CD4-positive, alpha-beta T cell treated with Interferon alpha-2 for 1 hour (primary cell): Measurements from ENCODE around the gene FBXL16.
"Not testable (repeated sequence)": the region's sequence is repeated elsewhere in the genome, so short reads cannot be mapped to it uniquely, and the experiment has no call there.

Experiments
- DNase-seq, 2 donors: peaks; one replicate each; pipeline ENCODE4 v3.0.0-alpha.2; 2020 to 2022

FBXL16 gene

DNA sequence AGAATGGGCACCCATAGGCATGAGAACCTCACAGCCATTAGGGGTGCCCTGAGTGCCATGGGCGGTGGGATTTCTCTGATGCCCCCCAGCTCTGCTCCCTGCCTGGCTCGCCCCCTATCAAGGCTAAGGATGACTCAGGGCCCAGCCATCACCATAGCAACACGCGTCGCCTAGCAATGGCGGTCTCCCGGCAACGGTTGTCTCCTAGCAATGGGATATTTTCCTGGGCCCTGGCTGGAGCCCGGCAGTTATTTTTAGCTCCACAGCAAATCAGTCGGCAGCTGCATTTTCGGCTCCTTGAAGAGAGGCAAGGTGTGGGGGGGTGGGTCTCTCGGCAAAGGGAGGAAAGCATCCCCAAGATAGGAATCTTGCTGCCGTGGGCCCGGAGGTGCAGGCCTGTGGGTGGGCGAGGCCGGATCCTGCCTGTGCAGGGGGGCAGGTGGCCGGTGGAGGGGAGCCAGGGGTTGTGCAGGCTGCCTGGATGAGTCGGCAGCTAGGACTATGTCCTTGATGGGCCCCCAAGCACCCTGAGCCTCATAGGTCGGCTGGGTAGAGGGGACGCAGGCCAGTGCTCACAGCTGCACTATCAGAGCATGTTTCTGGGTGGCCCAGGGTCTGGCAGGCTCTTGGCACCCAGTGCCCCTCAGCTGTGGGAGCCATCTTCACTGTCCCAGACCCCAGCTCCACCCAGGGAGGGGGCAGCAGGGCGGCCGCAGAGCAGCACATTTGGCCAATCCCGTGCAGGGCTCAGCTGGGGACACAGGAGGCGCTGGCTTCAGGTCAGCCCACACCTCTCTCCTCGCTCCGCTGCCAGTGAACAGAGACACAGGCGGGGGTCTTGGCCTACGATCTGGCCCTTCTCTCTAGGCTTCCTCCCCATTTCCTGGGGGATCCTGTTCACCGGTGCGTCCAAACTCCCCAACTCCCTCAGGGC is 4.2 kb upstream of the FBXL16 start:
- DNase-seq, result no peak

DNA sequence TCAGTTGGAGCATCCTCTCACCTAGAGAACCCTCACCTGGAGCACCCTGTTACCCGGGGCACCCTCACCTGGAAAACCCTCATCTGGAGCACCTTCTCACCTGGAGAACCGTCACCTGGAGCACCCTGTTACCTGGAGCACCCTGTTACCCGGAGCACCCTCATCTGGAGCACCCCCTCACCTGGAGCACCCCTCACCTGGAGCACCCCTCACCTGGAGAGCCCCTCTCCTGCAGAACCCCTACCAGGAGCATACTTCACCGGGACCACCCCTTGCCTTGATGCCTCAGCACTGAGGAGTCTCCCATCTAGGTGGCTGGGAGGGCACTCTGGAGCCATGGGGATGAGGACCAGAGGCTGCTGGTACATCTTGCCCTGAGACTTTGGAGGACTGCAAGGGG is 3.4 kb upstream of the FBXL16 start:
- no peak for DNase-seq

DNA sequence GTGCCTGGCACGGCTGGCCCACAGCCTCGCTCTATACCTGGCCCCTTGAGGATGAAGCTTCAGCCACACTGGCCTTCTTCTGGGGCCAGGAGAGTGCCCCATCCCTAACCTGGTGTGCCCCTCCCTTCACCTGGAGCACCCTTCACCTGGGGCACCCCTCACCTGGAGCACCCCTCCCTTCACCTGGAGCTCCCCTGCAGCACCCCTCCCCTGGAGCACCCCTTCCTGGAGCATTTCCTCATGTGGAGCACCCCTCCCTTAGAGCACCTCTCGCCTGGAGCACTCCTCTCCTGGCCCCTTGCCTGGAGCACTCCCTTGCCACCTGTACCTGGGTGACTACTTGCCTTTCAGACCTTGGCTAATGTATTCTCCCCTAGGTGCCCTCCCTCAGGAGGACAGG is 2.4 kb upstream of the FBXL16 start:
- DNase-seq, result no peak

DNA sequence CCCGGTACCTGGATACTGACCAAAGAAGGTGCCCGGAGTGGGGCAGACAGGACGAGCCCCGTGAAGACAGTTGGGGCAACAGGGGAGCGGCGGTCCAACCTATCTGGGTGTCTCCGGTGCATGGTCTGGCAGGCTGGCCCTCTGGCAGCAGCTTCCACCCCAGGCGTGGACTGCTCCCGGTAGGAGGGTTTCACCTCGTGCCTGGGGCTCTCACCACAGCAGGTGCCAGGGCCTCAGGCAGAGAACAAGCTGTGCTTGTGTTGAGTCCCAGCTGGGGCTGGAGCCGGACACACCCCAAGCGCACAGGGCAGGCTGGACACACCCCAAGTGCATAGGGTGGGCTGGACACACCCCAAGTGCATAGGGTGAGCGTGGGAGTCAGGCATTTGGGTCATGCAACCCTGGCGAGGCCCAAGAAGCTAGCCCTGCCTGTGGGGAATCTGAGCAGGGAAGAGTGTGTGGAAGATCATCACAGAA is 1.5 kb upstream of the FBXL16 start:
- DNase-seq, result no peak

DNA sequence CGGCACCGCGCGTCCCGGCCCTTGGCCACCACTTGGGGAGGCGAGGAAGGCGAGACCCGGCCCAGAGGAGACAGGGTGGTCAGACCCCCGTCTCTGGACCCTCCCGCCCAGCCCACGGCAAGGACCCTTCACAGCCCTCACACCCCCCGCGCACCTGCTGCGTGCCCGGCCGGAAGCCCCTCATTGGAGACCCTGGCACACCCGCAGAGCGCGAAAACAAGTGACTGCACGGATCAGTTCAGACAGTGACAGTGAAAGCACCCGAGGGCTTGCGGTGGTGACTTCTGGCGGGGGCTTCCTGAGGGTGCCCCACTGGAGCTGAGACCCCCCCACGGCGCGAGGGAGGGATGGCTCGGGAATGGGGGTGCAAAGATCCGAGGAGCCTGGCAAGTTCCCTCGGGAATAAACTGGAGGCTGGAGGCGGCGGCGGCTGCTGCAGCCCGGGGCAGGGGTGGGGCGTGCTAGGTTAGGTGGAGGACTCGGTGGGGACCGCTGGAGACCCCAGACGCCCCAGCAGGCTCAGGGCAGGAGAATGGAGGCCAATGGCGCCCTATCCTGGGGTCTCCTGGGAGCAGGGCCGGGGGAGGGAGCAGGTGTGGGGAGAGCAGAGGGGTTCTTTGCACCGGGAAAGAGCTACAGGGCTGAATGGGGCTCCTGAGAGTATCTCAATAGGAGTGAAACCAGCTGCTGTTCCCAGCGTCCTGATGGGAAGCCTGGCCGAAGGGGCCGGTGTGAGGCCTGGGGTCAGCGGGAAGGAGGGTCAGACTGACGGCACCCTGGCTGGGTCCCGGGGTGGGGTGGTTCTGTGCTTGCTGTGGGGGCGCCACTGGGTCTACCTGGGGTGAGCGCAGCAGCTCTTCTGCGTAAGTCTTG is 824 bp upstream of the FBXL16 start:
- no peak for DNase-seq

DNA sequence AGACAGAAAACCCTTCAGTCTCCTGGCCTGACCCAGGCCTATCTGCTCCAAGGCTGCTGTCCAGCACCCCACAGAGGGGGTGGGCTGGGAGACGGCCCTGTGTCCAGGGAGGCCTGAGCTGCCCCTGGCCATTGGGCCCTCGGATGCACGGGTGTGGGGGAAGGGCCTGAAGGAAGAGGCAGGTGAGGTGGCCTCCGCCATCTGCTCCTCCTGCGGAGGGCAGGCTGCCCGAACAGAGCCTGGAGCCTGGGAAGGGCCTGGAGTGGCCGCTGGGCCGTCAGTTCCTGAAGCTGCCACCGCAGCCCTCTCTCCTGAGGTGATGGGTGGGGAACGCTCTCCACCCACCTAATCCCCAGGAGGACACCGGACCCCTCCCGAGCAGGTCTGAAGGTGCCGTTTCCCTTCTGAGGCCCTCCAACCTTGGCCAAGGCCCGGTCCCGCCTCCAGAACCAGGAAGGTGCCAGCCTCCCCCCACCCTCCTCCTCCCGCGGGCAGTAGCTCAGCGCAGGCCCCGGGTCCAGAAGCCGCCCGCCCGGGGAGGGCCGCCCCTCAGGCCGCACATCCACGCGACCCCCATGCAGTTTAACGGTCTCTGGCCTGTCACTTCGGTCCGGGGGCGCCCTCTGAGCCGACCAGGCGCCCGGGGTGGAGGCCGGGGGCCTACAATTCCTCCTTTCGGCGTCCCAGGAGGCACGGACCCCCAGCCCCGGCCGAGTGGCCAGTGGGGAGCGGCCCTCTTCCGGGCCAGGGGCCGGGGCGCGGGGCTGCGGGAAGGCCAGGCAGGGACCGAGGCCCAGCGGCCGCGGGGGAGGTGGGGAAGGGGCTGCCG is 835 bp downstream of the FBXL16 start:
- no peak for DNase-seq

DNA sequence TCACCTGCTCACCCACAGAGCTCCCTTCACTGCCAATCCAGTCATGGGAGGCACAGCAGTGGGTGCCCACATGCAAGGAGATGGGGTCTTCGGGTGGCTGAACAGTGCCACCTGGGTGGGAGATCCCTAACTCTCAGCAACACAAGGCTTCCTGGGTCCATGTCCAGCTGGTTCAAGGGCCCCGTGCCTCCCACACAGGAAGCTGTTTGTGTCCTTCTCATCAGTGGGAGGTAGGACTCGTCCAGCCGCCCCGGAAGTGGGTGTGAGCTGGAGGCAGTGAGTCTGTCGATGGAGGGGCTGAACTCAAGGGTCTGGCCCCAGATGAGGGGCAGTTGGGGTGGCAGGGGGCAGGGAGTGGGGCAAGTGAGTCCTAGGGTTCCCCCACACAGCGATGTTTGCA is 1.6 kb downstream of the FBXL16 start:
- DNase-seq, result no peak

DNA sequence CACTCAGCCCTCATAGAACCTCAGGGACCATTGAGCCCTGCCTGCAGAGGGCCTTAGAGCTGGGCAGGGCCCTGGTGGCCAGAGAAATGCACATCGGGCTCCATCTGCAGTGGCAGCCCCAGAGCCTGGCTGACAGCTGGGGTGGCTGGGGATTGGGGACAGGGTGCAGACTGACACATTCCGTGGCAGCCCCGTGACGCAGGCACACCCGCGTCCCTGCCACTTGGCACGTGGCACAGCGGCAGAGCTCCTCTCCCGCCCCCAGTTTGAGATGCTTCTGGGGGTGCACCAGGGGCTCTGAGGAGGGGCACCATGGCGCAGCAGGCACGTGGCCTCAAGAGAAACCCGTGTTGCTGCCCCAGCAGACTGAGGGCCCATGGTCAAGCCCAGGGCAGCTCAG is 2.2 kb downstream of the FBXL16 start:
- DNase-seq, result no peak

DNA sequence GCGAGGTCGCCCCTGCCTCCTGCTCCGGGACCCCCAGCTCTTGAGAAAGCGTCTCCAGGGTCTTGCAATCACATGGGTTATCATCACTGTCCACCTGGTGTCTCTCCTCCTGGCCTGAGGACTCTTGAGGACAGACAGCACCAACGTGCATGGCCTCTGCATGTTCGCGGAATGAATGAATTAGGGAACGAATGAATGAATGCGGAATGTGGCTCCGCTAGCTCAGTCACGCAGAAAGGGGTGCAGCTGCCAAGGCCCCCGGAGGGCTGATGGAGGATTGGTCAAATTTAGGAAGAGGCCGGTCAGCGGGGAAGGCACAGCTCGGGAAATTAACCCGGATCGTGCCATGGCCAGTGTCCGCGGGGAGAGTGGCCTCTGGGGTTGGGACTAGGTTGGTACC is 3.3 kb downstream of the FBXL16 start:
- DNase-seq, result no peak

DNA sequence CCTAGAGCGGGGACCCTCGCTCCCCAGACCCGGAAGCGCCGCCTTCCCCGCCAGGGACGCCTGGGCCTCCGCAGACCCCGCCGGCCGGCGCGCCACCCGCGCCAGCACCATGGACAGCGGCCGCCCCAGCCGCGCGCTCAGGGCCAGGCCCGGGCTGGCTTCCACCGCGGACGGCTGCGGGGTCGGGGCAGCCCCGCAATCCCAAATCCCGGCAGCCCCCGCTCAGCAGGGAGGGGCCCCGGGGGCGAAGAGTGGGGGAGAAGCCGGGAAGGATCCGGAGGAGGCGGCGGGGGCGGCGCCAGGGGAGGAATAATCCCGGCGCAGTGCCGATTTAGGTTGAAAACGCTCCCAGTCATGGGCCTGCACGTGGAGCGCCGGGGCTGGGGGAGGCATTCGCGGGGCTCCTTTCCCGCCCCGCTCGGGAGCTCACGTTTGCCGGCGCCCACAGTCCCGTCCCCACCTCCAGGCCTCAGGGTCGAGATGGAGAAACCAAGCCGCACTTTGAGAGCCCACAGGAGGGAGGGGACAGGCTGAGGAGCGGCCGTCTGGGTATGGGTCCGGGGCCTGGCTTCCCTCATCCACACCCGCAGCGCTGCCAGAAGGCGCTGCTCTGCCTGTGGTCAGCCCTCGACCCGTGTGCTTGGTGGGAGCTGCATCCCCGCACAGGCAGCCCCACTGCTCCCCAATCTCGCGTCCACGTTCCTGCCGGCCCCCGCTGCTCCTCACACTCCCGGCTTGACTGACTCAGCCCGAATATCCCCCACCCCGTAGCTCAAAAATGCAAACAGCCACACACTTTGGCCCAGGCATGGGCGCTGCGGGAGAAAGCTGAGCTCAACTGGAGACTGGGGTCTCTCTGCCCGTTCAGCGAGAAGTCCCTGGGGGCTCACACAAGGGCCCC is 4.7 kb downstream of the FBXL16 start:
- DNase-seq, result peak in 1 of 2 donors; percentile 64

DNA sequence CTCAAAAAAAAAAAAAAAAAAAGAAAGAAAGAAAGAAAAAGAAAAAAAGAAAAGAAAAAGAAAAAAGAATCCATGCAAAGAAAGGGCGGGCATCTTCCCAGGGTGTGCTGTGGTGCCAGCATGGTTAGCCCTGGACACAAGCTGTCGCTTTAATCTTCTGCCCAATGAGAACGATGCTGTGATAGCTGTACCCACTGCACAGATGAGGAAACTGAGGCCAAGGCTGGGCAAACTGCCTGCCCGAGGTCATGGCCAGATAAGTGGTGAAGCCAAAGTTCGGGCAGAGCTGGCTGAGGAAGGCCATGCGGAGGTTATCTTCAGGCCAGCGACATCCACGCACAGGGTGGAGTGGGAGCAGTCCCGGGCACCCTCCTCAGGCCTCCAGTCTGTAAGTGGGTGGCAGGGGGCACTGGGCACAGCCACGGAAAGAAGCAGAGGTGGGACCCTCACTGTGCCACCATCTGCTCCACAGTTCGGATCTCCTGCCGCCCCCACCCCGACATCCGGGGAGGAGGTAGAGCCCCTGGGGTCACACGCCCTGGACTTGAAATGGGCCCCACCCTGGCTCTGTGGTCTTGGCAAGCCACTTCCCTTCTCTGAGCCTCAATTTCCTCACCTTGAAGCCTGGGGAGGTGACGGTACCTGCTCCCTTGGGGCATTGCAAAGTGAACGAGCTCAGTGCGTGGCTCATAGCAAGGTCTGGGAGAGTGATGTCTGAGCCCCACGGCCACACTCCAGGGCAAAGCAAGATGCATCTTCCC is 6.5 kb downstream of the FBXL16 start:
- DNase-seq, result peak in 1 of 2 donors; percentile 37

DNA sequence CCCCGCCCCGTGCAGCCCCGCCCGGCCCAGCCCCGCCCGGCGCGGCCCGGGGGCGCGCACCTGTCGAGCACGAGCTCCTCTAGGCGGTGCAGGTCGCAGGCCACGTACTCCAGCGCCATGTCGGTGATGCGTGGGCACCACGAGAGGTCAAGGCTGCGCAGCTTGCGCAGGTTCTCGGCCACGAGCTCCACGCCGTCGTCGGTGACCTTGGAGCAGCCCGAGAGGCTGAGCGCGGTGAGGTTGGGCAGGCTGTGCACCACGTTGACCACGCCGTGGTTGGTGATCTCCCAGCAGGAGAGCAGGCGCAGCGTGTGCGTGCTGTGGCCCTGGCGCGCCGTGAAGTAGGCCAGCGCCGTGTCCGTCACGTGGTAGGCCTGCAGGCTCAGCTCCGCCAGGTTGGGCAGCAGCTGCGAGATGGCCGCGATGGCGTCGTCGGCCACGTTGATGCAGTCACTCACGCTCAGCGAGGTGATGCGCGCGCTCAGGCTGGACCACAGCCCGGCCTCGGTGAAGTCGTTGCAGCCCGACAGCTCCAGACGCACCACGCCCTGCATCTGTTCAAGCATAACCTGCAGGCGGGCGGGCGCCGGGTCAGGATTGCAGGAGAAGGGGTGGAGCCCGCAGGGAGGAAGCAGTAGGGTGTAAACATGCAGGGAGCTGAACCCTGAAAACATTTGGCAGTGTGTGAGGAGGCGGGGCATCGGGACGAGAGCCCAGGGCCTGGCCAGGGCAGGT is 10.1 kb downstream of the FBXL16 start:
- DNase-seq, result peak; percentile 57 to 78

DNA sequence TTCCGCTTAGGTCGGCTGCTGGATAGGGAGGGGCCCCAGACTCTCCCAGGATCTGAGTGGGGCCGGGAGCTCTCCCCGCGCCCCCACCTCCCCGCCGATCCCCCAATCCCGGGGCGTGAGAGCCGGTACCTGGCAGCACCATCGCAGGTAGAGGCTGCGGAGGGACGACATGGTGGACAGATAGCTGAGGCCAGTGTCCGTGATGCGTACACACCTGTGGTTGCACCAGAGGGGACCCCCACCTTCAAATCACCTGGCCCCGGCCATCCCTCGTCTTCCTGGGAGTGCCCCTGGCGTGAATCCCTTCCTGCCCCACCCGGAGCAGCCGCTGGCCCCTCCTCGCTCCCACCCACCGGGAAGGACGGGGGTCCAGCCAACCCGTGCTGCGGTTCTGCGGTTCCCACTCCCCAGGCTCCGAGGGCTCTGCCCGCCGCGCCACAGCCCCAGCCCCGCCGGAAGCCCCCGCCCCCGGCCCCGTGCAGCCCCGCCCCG is 10.7 kb downstream of the FBXL16 start:
- no peak for DNase-seq

DNA sequence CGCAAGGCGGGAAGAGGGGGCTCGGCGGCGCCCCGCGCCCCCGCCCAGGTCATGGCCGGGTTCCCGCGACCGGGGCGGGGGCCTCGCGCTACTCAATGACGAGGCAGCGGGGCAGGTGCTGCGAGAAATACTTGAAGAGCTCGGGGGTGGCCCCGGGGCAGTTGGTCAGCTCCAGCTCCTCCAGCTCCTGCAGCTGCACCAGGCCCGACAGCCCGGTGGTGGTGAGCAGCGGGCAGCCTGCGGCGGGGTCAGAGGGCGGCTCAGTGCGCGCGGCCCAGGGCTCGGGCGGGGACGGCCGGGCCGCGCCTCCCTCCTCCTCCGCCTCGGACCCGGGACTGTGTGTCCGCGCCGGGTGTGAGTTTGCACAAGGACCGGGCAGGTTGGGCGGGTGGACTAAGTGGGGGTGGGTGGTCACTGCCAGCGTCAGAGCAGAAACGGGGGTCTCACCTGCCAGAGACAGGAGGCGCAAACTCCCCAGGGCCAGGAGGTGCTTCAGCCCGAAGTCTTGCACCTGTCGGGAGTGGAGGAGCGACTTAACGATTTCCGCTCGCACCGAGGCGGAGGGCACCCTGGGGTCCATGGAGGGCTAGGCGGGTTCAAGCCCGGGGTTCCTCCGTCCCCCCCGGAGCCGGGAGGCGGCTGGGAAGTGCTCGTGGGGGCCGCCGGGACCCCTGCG is 11.3 kb downstream of the FBXL16 start:
- DNase-seq, result no peak

DNA sequence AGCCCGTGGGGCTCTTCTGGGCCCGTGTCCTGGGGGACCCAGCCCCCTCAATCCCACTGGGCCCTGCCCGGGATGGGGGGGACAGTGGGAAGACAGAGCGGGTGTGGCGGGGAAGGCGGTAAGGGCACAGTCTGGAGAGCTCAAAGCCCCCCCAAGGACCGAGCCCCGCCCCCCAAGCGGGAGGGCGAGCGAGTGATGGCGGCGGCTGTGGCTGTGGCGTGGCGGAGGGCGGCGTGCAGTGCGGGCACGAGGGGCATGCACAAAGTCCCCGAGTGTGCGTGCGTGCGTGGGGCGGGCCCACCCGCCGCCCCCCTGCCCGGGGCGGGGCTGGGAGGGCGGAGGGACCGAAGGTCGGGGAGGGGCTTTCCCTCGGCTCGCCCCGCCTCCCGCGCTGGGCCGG is 11.8 kb downstream of the FBXL16 start:
- DNase-seq, result no peak

DNA sequence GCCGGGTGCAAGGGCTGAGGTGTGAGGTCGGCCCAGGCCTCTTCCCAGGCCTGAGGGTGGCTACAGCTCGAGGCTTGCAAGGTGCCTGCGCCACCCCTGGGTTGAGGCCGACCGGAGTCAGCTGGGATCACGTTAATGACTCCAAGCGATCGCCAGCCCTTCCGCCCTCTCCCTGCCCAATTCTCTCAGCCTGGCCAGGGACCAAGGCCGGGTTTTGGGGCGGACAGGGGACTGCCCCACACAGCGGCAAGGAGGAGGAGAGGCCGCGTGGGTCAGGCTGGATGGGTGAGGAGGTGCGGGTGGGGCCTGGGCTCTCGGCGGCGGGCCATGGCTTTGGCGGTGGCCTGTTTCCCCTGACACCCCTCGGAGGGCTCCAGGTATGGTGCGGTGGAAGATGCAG is 12.2 kb downstream of the FBXL16 start:
- no peak for DNase-seq

DNA sequence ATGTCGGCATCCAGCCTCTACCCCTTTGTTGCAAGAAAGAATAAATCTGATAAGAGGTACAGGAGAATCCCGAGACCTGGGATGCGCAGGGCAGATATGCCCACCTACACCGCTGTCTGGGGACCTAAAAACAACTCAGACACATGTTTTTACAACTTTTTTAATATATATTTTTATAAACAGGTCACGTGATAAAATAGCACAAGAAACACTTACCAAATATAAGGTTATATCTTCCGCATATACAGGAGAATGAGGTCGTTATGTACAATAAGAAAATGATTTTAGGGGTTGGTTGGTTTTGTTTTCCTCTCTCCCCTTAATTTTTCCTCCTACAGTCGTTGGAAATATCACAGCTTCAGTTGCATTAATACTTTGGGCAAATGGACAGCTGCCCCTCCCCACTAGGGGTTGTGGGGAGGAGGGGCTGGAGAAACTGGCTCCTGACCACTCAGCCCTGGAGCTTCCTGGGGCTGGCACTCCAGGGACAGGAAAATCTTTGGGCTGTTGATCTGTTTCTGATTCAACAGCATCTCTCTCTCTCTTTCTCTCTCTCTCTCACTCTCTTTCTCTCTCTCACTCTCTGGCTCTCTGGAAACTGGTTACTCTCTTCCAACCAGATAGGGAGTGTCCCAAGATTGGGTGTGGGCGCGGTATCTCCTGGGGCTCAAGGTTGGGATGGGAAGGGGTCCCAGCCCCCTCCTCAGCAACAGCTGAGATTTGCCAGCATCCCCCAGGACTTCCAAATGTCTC is 13.1 kb downstream of the FBXL16 start:
- DNase-seq, result no peak

DNA sequence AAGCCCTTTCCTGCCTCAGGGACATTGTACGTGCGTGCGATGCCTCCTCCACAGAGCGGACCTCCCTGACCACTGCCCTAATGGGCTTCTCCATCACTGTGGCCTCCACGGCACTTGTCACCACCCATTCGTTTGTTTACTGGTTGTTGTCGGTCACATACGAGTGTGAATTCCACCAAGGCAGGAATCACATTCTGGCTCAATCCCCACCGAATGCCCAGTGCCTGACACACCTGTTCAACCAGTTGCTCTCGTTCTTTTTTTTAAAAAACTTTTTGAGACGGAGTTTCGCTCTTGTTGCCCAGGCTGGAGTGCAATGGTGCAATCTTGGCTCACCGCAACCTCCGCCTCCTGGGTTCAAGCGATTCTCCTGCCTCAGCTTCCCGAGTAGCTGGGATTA is 14.4 kb downstream of the FBXL16 start:
- not testable (repeated sequence) for DNase-seq
